Endothelial cell of umbilical vein (primary cell): ENCODE measurements around the gene CD27.

Source experiments
- EZH2 ChIP-seq: IDR thresholded peaks from 2 replicates; pipeline ENCODE4 v1.6.1; 2012; ENCODE audit warnings: borderline replicate concordance, low read depth, mild to moderate bottlenecking, moderate library complexity, low read length, inconsistent platforms; ENCODE audit not compliant: severe bottlenecking
- TF ChIP-seq, protein P1 (sequence below), 2 donors: IDR thresholded peaks; 1 replicate in 1 of 2; 2 replicates in 1 of 2; pipeline ENCODE4 v1.5.1; 2011; ENCODE audit warnings: low read length in 2 of 2, mild to moderate bottlenecking in 2 of 2, moderate library complexity in 2 of 2, control low read depth in 1 of 2, inconsistent platforms in 1 of 2, low read depth in 1 of 2; ENCODE audit not compliant: insufficient read depth in 1 of 2; ENCODE audit errors: extremely low read depth in 1 of 2

DNA sequence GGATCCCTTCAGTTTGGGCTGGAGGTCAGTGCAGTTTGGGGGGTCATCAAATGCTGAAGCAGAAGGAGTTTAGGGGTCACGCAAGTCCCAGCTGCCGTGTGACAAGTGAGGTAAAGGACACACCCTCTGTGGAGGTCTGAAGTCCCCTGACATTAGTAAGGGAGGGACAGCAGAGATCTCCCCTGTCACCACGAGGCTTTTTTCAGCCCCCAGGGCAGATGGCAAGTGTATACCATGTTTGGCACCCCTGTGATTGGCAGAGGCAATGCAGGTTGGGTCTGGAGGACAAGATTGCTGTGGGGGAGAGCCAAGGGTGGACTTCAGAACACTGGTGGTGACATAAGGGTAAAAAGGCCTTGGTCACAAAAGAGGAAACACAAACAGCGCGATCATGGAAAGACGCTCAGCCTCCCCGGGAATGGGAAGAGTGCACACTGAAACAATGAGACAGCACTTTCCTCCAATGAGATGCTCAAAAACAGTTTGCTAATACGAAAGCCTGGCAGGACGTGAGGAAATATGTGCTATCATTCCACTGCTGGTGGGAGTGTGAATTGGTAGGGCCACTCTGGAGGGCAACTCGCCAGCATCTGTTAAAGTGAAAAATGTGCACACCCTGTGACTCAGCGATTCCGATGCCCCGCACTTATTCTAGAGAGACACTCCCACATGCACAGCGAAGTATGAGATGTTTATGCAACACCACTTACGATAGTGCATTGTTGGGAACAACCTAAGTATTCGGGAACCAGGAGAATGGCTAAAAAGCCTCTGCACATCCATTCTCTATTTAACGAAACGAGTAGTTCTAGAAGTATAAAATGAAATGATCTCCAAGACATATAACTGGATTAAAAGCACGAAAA is 14.4 kb upstream of the CD27 start:
- no peak for TF ChIP-seq EZH2
- TF ChIP-seq, protein P1, sequence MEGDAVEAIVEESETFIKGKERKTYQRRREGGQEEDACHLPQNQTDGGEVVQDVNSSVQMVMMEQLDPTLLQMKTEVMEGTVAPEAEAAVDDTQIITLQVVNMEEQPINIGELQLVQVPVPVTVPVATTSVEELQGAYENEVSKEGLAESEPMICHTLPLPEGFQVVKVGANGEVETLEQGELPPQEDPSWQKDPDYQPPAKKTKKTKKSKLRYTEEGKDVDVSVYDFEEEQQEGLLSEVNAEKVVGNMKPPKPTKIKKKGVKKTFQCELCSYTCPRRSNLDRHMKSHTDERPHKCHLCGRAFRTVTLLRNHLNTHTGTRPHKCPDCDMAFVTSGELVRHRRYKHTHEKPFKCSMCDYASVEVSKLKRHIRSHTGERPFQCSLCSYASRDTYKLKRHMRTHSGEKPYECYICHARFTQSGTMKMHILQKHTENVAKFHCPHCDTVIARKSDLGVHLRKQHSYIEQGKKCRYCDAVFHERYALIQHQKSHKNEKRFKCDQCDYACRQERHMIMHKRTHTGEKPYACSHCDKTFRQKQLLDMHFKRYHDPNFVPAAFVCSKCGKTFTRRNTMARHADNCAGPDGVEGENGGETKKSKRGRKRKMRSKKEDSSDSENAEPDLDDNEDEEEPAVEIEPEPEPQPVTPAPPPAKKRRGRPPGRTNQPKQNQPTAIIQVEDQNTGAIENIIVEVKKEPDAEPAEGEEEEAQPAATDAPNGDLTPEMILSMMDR (IDR thresholded peaks at IDR 0.05; ENCODE audit: extremely low read depth in 1 of 2, insufficient read depth in 1 of 2, low read depth in 1 of 2, low read length in 2 of 2), result no peak
